Coronary artery (tissue), 2 donors: Measurements from ENCODE around the gene TMEM132C.

Source experiments
- DNase-seq: peaks from one replicate; pipeline ENCODE4 v3.0.0-alpha.2; 2017; ENCODE audit warnings: low spot score
- H3K27ac ChIP-seq, 2 donors: fragments of 200-600 bp; sonication (generic); one replicate each; pipeline ENCODE4 v1.5.1; 2016 to 2019
- H3K4me3 ChIP-seq: fragments of 200-600 bp; sonication (generic); 2 replicates; pipeline ENCODE4 v1.5.1; 2016; ENCODE audit warnings: mild to moderate bottlenecking, moderate library complexity
- CTCF ChIP-seq: fragments of 200-600 bp; sonication (generic); IDR thresholded peaks from one replicate; pipeline ENCODE4 v1.5.1; 2019; ENCODE audit warnings: antibody characterized with exemption

Gene TMEM132C

GRCh38 chr12:128318946-128319345, 52.0 kb downstream of the TMEM132C start:
- Histone ChIP-seq H3K27ac (no peak overlapping the region), H3K4me3 (no peak overlapping the region)
- no peak for DNase-seq
- no peak for TF ChIP-seq CTCF

- no peak for DNase-seq
Observed at GRCh38 chr12:128322341-128322740, 55.4 kb downstream of the TMEM132C start.

GRCh38 chr12:128323145-128323920, 56.4 kb downstream of the TMEM132C start:
- no peak overlapping the region for H3K27ac ChIP-seq
- no peak for TF ChIP-seq CTCF
- no peak overlapping the region for H3K4me3 ChIP-seq
- no peak for DNase-seq

More at GRCh38 chr12:128322341-128322740, 55.4 kb downstream of the TMEM132C start:
- no peak overlapping the region for H3K4me3 ChIP-seq
- TF ChIP-seq CTCF, result no peak
- no peak overlapping the region for H3K27ac ChIP-seq

- no peak overlapping the region for H3K4me3 ChIP-seq
- TF ChIP-seq CTCF, result no peak
- H3K27ac ChIP-seq, result no peak overlapping the region
- no peak for DNase-seq
Observed at GRCh38 chr12:128325646-128326045, 58.7 kb downstream of the TMEM132C start.

- no peak overlapping the region for H3K4me3 ChIP-seq
- no peak for DNase-seq
- H3K27ac ChIP-seq, result no peak overlapping the region
- no peak for TF ChIP-seq CTCF
Observed at GRCh38 chr12:128326406-128326805, 59.4 kb downstream of the TMEM132C start.

- TF ChIP-seq CTCF, result no peak
- H3K27ac ChIP-seq, result no peak overlapping the region
- H3K4me3 ChIP-seq, result no peak overlapping the region
- no peak for DNase-seq
Observed at GRCh38 chr12:128328961-128329360, 62.0 kb downstream of the TMEM132C start.
